CD4-positive, alpha-beta T cell treated with Interleukin-12 subunit alpha and Interleukin-12 subunit beta, for 1 hour (primary cell): ENCODE results near the gene WDR11.
"Not testable (repeated sequence)": the region's sequence is repeated elsewhere in the genome, so short reads cannot be mapped to it uniquely, and the experiment has no call there.

ENCODE experiments used
- DNase-seq: peaks from one replicate; pipeline ENCODE4 v3.0.0-alpha.2; 2020

The WDR11 gene

GRCh38 chr10:120841522-120842189 is 9.5 kb upstream of the WDR11 start:
- no peak for DNase-seq

- DNase-seq, result no peak
Measured at GRCh38 chr10:120854388-120854787, 3.2 kb downstream of the WDR11 start.

GRCh38 chr10:120861178-120861855 is 10.2 kb downstream of the WDR11 start:
- no peak for DNase-seq

- no peak for DNase-seq
Measured at GRCh38 chr10:120873741-120874140, 22.6 kb downstream of the WDR11 start.

GRCh38 chr10:120883071-120883470 is 31.9 kb downstream of the WDR11 start:
- no peak for DNase-seq

GRCh38 chr10:120887482-120887881 is 36.3 kb downstream of the WDR11 start:
- no peak for DNase-seq

GRCh38 chr10:120891365-120891764 is 40.2 kb downstream of the WDR11 start:
- DNase-seq, result no peak

- DNase-seq, result no peak
Measured at GRCh38 chr10:120894556-120894955, 43.4 kb downstream of the WDR11 start.

- DNase-seq, result no peak
Measured at GRCh38 chr10:120897343-120897742, 46.2 kb downstream of the WDR11 start.

GRCh38 chr10:120905268-120905667 is 54.1 kb downstream of the WDR11 start:
- DNase-seq, result no peak

- DNase-seq, result no peak
Measured at GRCh38 chr10:120917521-120918250, 66.5 kb downstream of the WDR11 start.

GRCh38 chr10:120923886-120924285 is 72.7 kb downstream of the WDR11 start:
- DNase-seq, result not testable (repeated sequence)

- DNase-seq, result no peak
Measured at GRCh38 chr10:120926611-120927010, 75.4 kb downstream of the WDR11 start.

- DNase-seq, result no peak
Measured at GRCh38 chr10:120927352-120927751, 76.2 kb downstream of the WDR11 start.

- no peak for DNase-seq
Measured at GRCh38 chr10:120929166-120929565, 78.0 kb downstream of the WDR11 start.

- DNase-seq, result no peak
Measured at GRCh38 chr10:120931423-120931822, 80.3 kb downstream of the WDR11 start.

GRCh38 chr10:120931999-120932398 is 80.8 kb downstream of the WDR11 start:
- DNase-seq, result no peak

GRCh38 chr10:120938822-120939221 is 87.7 kb downstream of the WDR11 start:
- no peak for DNase-seq

- no peak for DNase-seq
Measured at GRCh38 chr10:120940299-120940900, 89.2 kb downstream of the WDR11 start.

- no peak for DNase-seq
Measured at GRCh38 chr10:120941501-120941900, 90.3 kb downstream of the WDR11 start.

- peak; percentile 67 for DNase-seq
Measured at GRCh38 chr10:120942806-120943413, 91.7 kb downstream of the WDR11 start.

- no peak for DNase-seq
Measured at GRCh38 chr10:120943542-120943941, 92.4 kb downstream of the WDR11 start.

- DNase-seq, result no peak
Measured at GRCh38 chr10:120944586-120945125, 93.5 kb downstream of the WDR11 start.
